Kidney (tissue), 14 donors: ENCODE data around the gene MLC1. TPM values are rescaled to one million over a fixed set of nuclear protein-coding genes. Genes with fewer than 3 reads are reported as not detected.

Source experiments
- DNase-seq, 5 donors: peaks; one replicate each; pipeline ENCODE4 v3.0.0-alpha.2; 2013 to 2020
- FAIRE-seq: peaks from 2 replicates; lab custom pipeline; 2012; peaks lifted over from hg19 to GRCh38; lab: Jason Lieb, UNC
- H3K27ac ChIP-seq, 2 donors: one replicate each; pipeline ENCODE4 v1.7.0; 2013; ENCODE audit warnings: low read depth in 2 of 2, low read length in 2 of 2, inconsistent platforms in 1 of 2
- H3K27me3 ChIP-seq: one replicate; pipeline ENCODE4 v1.7.1; 2013; ENCODE audit warnings: low read length, inconsistent platforms; ENCODE audit not compliant: control insufficient read depth, insufficient read depth
- H3K36me3 ChIP-seq, 3 donors: one replicate each; pipeline versions ENCODE4 v1.7.0 to v1.7.1; 2013; ENCODE audit warnings: low read length in 3 of 3, control low read depth in 1 of 3, inconsistent platforms in 1 of 3; ENCODE audit not compliant: insufficient read depth in 3 of 3, control insufficient read depth in 2 of 3
- H3K4me1 ChIP-seq, 3 donors: one replicate each; pipeline versions ENCODE4 v1.7.0 to v1.7.1; 2013; ENCODE audit warnings: low read length in 3 of 3, inconsistent platforms in 1 of 3, low read depth in 1 of 3; ENCODE audit not compliant: control insufficient read depth in 2 of 3, insufficient read depth in 2 of 3
- H3K4me3 ChIP-seq, 3 donors: one replicate each; pipeline versions ENCODE4 v1.7.0 to v1.8.1; 2013; ENCODE audit warnings: low read length in 3 of 3, control low read depth in 1 of 3, inconsistent platforms in 1 of 3
- H3K9ac ChIP-seq, 3 donors: one replicate each; pipeline versions ENCODE4 v1.7.0 to v1.7.1; 2013; ENCODE audit warnings: low read length in 3 of 3, control low read depth in 1 of 3, inconsistent platforms in 1 of 3
- H3K9me3 ChIP-seq, 3 donors: one replicate each; pipeline versions ENCODE4 v1.7.0 to v1.7.1; 2013; ENCODE audit warnings: low read length in 3 of 3, control low read depth in 1 of 3, inconsistent platforms in 1 of 3; ENCODE audit not compliant: control insufficient read depth in 2 of 3, insufficient read depth in 1 of 3
- CTCF ChIP-seq: IDR thresholded peaks from 3 replicates; pipeline ENCODE4 v1.5.1; 2012; ENCODE audit warnings: mild to moderate bottlenecking, moderate library complexity, borderline replicate concordance; ENCODE audit not compliant: insufficient read depth; ENCODE audit errors: extremely low read depth
- intact Hi-C: fragments of 100-400 bp; cut with DNase I; formaldehyde crosslinking; loops from one replicate; pipeline ENCODE4 v1.11.1; 2022
- polyA plus RNA-seq: library from polyadenylated mRNA; stranded (reverse); fragments of 350-450 nt; fragmentation: Illumina TruSeq; extraction: RNeasy Lipid Tissue Mini Kit (QIAGEN cat#74804); gene quantifications from one replicate; pipeline ENCODE4 v1.2.3, GENCODE V29; 2014; ENCODE audit warnings: low read depth, low replicate concordance; ENCODE audit not compliant: insufficient read depth
- total RNA-seq: library from RNA; stranded (reverse); fragmentation: NEBNext Ultra II Directional; extraction: Animal tissue kit (Norgen Biotek cat#: 25700); gene quantifications from one replicate; pipeline ENCODE4 v1.2.1, GENCODE V29; 2021
- donor health status: control.
- donor health status: control.
- donor health status: control.
- donor health status: control.
- donor health status: control.
- donor health status: DM: yes; HTN: yes; CAD: no.
- donor health status: Normal renal cell carcinoma (clear cell type).

MLC1 gene
- total and polyA plus RNA-seq, 2 donors from 2014 or later: 0.28 TPM; not detected in 1

GRCh38 chr22:50098052-50098451, 12.8 kb upstream of the MLC1 start:
- Histone ChIP-seq H3K9ac (no peak overlapping the region), H3K4me3 (no peak overlapping the region), H3K4me1 (peaks cover 0 to under 1% (median 0%) of the 10 kb centered on the region in 3 donors), H3K27me3 (no peaks in the 10 kb centered on the region), H3K27ac (no peak overlapping the region), H3K36me3 (no peaks in the 10 kb centered on the region), H3K9me3 (no peaks in the 10 kb centered on the region)
- intact Hi-C loops: no loop called here
- no peak for TF ChIP-seq CTCF
- no peak for FAIRE-seq
- DNase-seq: no peak

- peaks cover 2% of the 10 kb centered on the region for H3K27me3 ChIP-seq
- no peak for FAIRE-seq
- H3K4me1 ChIP-seq: no peaks in the 10 kb centered on the region
- no peaks in the 10 kb centered on the region for H3K36me3 ChIP-seq
- no peak for DNase-seq
- TF ChIP-seq CTCF: no peak
- intact Hi-C loops: no loop called here
- no peak overlapping the region for H3K9ac ChIP-seq
- H3K27ac ChIP-seq: no peak overlapping the region
- no peaks in the 10 kb centered on the region for H3K9me3 ChIP-seq
- H3K4me3 ChIP-seq: no peak overlapping the region
These were observed 7.1 kb upstream of the MLC1 start for GRCh38 chr22:50092342-50092741.

GRCh38 chr22:50091092-50091768, 6.0 kb upstream of the MLC1 start:
- Histone ChIP-seq H3K4me1 (no peaks in the 10 kb centered on the region), H3K36me3 (no peaks in the 10 kb centered on the region), H3K9me3 (no peaks in the 10 kb centered on the region), H3K9ac (no peak overlapping the region), H3K27ac (no peak overlapping the region), H3K27me3 (peaks cover 2% of the 10 kb centered on the region), H3K4me3 (no peak overlapping the region)
- FAIRE-seq (no peak), DNase-seq (no peak)
- intact Hi-C loops: no loop called here
- no peak for TF ChIP-seq CTCF

- no peak overlapping the region for H3K27ac ChIP-seq
- DNase-seq (no peak), FAIRE-seq (no peak)
- H3K36me3 ChIP-seq: no peaks in the 10 kb centered on the region
- H3K4me3 ChIP-seq: no peak overlapping the region
- H3K4me1 ChIP-seq: no peaks in the 10 kb centered on the region
- no peak for TF ChIP-seq CTCF
- H3K27me3 ChIP-seq: peaks cover 2% of the 10 kb centered on the region
- intact Hi-C loops: no loop called here
- no peaks in the 10 kb centered on the region for H3K9me3 ChIP-seq
- no peak overlapping the region for H3K9ac ChIP-seq
These were observed 5.1 kb upstream of the MLC1 start for GRCh38 chr22:50090412-50090714.
